NCI-H2029 (cell line): ENCODE results near the gene UGT1A9.

Source experiments
- DNase-seq: peaks from one replicate; lab custom pipeline; 2025; lab: John Stamatoyannopoulos, UW

The UGT1A9 gene

DNA sequence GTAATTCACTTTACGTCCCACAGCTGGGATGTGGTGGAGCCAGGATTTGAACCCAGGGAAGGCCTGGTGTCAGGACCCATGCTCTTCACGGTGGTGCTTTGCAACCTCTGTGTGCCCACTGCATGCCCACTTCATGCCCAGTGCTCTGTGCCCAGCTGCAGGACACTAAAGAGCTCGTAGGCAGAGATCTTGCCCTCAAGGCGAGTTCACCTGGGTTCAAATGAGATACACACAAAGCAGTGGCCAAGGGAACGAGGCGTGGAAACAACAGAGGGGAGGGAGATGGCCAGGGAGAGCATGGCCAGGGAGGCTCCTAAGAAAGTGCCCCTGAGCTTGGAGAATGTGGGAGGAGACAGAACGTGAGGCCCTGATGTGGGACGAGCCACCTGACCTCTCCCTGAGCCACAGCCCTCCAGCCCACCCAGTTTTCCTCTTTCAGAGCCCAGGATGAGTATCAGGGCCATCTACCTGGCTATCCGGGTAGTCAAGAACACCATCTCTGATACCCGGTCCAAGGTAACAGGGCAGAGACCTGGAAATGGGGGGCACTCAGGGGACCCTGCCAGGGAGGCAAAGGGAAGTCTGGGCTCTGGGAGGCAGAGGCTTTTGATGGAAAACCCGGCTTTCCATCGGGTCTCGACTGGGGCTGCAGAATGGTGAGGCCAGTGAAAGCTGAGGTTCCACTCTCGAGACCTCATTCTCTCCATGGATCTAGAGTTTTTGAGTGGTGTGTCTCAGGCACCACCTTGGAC lies 126.8 kb downstream of the UGT1A9 start:
- DNase-seq = no peak

DNA sequence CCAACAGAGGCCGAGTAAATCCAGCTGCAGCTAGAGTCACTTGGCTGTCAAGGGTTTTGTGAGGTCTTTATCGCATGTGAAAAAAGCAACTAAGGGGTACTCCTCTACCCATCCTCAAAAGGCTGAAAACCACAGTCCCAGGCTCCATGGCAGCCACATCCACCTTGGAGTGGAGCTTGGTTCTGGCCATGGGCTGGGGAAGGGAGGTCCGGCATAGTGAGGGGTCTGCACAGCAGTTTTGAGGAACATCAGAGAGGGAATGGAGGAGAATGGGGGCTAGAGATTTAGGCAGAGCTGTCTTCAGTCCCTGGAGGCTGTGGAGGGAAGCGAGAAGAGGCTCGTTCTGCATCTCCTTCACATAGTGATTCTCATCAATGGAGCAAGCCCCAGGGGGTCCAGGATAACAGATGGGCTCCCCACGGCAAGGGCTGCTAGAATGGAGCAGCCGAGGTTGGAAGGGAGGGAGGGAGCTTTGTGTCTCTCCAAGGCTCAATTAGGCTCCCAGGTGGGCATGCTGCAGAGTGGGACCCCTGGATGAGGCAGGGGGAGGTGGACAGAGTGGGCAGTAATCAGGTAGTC lies 127.5 kb downstream of the UGT1A9 start:
- no peak for DNase-seq

DNA sequence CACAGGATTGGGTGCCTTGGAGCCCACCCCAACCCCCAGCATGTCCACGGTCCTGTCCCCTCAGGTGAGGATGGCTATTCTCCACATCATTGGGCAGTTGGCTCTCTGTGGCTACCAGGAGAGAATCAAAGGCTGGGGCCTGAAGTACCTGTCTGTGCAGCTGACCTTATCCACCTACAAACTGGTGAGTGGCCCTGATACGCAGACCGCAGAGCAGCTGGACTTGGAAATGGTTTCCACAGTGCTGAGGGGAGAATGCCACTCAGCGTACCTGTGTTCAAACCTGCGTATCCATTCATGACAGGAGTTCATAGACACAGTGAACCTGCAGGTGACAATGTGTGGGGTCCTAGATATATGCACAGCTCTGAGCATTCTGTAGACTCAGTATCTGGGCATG lies 128.0 kb downstream of the UGT1A9 start:
- DNase-seq = no peak

- DNase-seq = no peak
Observed at GRCh38 chr2:233800208-233800607, 128.5 kb downstream of the UGT1A9 start.

- DNase-seq = no peak
Observed at GRCh38 chr2:233801357-233802131, 129.8 kb downstream of the UGT1A9 start.

- no peak for DNase-seq
Observed at GRCh38 chr2:233802132-233802815, 130.6 kb downstream of the UGT1A9 start.

DNA sequence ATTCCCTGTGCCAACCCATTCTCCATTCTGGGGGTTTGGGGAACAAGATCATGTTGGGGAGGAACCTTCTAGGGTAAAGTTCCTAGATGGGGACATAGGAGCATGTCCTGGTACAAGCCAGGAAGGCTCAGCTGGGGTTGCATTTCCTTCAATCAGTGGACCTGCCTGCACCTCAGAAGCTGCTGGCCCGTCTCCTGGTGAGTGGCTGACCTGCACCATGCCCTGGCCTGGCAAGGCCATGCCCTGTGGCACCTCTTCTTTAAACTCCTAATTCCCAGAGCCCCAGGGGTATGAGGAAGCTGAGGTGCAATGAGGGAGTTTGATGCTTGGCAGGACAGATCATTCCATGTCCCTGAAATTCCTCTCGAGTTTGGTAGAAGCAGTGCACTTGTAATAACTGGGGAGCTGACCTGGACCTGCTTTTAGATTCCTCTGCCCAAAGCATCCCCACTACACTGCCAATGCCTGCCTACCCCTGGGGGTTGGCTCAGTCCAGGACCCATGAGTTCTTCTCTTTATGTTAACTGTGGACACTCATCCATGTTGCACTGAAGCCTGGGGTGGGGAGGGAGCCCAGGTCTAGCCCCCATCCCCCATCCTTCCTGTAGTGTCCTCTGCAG lies 131.7 kb downstream of the UGT1A9 start:
- no peak for DNase-seq

GRCh38 chr2:233803994-233804393 lies 132.3 kb downstream of the UGT1A9 start:
- no peak for DNase-seq

- DNase-seq = no peak
Observed at GRCh38 chr2:233807215-233807865, 135.6 kb downstream of the UGT1A9 start.

DNA sequence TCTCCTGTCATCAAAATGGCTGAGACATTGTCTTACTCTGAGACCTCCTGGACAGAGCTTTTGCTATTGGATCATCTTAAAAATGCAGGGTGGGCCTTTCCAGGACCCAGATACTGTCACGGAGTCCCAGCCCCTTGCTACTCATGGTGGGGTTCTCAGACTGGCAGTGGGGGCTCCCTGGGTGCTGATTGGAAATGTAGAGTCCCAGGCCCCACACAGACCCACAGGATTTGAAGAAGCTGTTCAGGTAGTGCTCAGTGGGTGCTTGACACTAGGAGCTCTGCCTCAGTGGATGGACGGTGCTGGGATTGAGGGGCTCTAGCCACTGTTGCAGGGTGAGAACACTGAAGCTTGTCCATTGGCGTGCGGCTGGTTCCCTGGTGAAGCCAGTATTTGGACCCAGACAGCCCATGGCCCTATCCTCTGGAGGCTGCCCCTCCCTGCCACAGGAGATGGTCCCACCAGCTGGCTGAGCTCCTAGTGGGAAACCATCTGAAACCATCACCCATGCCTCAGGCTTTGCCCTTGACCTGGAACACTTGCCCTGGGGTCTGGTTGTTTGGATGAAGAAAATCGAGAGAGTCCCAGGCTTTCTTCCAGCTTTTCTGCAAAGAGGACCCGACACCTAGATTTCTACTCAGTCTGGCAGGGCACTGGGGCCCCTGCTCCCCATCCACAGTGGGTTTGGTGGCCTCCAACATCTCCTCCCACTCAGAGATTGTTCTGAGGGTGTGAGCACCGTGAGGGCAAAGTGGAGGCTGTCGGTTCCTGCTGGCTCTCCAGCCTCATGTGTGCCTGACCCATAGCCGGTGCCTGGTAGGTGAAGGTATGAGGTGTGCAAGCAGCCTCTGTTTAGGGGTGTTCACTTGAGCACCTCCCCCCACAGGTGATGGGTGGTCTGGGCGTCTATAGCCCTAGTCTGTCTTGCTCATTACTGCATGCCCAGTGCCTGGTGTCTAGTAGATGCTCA lies 136.6 kb downstream of the UGT1A9 start:
- no peak for DNase-seq

DNA sequence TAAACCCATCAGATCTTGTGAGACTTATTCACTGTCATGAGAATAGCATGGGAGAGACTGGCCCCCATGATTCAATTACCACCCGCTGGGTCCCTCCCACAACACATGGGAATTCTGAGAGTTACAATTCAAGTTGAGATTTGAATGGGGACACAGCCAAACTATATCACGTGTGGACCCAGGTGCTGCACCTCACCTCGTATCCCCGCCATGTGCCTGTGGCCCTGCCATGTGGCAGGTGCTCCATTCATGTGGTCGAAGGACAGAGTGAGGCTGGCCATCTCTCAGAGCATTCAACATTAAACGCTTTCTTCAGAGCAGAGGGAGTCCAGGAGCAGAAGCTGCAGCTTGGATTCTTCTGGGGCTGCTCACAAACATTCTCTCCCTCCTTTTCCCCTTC lies 138.7 kb downstream of the UGT1A9 start:
- DNase-seq = no peak

DNA sequence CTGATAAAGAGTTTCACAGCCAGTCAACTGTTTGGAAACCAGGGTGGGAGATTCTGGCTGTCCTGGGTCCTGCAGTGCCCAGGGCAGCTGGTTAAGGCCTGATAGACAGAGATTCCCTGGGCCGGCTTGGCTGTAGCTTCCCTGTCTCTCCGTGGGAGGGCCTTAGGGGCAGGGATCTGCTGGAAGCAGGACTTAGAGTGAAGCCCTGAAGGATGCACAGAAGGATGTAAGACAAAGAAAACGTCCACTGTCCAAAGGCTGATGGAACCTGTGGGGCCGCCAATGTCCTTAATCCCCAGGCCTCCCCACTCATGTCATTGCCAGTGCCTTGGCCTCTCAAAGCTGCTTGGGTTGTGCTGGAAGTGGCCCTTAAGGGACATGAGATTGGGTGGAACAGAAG lies 139.4 kb downstream of the UGT1A9 start:
- no peak for DNase-seq

DNA sequence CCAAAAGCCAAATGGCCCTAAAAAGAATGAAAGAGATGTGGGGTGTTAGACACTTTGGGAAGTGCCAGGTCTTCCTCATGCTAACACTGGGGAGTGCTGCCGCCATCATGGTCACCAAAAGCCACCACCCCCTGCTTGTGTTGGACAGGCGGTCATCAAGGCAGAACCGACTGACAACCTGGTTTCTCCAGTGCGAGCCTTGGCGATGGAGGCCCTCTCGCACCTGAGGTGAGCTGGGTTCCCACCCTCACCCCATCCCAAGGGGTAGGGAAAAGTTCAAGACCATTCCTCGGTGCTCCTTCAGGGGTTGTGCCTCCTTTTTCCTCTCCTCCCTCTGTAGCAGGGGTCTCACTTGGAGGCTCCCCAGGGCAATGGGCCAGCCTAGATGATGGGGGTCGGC lies 140.0 kb downstream of the UGT1A9 start:
- no peak for DNase-seq

GRCh38 chr2:233813236-233814055 lies 141.7 kb downstream of the UGT1A9 start:
- DNase-seq = no peak

- no peak for DNase-seq
Observed at GRCh38 chr2:233814056-233814835, 142.5 kb downstream of the UGT1A9 start.

DNA sequence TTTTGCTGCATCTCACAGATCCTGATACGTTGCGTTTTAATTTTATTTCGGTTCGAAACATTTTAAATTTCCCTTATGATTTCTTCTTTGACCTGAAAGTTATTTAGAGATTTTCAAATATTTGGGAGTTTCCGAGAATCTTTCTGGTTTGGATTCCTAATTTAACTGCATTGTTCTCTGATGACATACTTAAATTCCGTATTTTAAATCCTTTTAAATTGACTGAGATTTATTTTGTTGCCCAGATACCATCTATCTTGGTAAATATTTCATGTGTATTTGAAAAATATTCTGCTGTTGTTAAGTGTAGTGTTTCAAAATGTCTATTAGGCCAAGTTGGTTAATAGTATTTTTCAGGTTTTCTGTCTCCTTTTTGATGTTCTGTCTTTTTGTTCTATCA lies 144.2 kb downstream of the UGT1A9 start:
- no peak for DNase-seq

- DNase-seq = no peak
Observed at GRCh38 chr2:233816334-233816733, 144.6 kb downstream of the UGT1A9 start.

DNA sequence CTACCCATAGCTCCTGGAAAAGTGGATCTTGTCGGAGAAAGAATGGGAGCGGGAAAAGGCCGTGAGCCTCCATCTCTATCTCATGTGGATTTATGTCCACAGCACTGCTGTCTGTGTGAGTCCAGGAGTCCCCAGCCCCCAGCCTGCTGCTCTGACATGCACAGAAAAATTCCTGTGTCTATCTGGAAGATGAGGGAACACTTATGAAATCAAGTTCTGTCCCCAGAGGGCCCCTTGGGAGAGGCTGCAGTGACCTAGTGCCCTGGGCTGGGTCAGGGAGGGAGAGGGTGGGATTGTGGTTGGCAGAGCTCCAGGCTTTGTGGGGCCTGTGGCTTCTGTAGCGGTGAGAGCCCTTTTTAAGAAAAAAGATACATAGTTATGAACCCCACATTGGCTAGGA lies 145.1 kb downstream of the UGT1A9 start:
- no peak for DNase-seq
